ENCODE data around the gene LCE1E. TPM values are rescaled to one million over a fixed set of nuclear protein-coding genes. Genes with fewer than 3 reads are reported as not detected.

The LCE1E gene
- total and polyA plus RNA-seq, 8 donors = not detected

DNA sequence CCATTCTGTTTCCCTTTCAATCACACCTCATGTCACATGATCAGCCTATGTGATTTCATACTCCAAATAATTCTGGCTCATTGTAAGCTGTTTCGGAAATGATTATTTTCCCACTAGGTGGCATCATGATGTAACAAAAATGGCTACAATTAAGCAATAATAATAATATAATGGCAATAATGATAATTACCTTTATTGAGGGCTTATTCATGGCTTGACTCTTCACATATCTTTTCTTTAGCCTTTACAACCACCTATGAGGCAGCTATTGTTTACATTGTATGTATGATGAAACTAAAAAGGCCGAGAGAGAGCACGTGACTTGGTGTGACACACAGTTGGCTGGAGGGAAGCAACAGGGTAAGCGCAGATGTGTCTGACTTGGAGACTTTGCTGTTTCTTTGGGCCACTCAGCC is 40.8 kb upstream of the LCE1E start:
- Histone ChIP-seq H3K4me1 (no peaks in the 10 kb centered on the region), H3K9me3 (no peaks in the 10 kb centered on the region), H3K27me3 (peaks cover 0 to 3% (median 0%) of the 10 kb centered on the region in 4 donors), H3K36me3 (no peaks in the 10 kb centered on the region), H3K27ac (no peak overlapping the region), H3K4me3 (no peak overlapping the region)
- ATAC-seq (no peak), DNase-seq (no peak), FAIRE-seq (no peak)
- TF ChIP-seq, protein P1, sequence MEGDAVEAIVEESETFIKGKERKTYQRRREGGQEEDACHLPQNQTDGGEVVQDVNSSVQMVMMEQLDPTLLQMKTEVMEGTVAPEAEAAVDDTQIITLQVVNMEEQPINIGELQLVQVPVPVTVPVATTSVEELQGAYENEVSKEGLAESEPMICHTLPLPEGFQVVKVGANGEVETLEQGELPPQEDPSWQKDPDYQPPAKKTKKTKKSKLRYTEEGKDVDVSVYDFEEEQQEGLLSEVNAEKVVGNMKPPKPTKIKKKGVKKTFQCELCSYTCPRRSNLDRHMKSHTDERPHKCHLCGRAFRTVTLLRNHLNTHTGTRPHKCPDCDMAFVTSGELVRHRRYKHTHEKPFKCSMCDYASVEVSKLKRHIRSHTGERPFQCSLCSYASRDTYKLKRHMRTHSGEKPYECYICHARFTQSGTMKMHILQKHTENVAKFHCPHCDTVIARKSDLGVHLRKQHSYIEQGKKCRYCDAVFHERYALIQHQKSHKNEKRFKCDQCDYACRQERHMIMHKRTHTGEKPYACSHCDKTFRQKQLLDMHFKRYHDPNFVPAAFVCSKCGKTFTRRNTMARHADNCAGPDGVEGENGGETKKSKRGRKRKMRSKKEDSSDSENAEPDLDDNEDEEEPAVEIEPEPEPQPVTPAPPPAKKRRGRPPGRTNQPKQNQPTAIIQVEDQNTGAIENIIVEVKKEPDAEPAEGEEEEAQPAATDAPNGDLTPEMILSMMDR (IDR thresholded peaks at IDR 0.05) = no peak
- 38 to 39% methylated on average over 4 of the region's 4 CpGs for WGBS, 2 donors
- intact Hi-C loops (cut with DNase I) = no loop called here

DNA sequence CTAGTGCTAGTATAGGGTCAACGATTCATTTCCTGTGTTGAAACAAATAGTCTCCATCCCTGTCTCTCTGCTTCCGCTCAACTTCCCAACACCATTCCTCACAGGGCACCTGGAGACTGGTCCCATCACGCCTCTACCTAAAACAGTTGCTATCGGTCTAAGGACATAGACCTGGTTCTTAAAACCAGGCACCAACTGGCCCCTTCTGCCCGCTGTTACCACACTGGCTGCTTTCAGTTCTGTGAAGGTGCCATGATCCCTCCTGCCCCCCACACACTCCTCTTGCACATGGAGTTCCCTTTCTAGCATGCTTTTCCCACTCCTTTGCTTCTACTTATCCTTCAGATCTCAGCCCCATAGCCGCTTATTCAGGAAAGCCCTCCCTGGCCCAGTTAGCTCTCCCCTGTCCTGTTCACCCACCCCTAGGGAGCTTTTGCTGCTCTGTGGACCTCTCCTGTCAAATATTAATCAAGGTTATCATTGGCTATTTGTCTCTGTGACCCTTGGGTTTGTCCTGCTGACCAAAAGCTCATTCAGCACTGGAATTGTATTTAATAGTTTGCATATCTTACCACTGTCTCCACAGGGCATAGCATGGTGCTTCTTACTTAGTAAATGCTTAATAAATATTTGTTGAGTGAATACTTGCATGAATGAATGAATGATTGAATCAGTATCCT is 40.2 kb upstream of the LCE1E start:
- Histone ChIP-seq H3K27ac (no peak overlapping the region), H3K4me3 (no peak overlapping the region), H3K27me3 (peaks cover 0 to 3% (median 0%) of the 10 kb centered on the region in 4 donors), H3K9me3 (no peaks in the 10 kb centered on the region), H3K36me3 (no peaks in the 10 kb centered on the region), H3K4me1 (no peaks in the 10 kb centered on the region)
- FAIRE-seq (no peak), ATAC-seq (no peak), DNase-seq (no peak)
- WGBS, 2 donors = 59 to 61% methylated on average over 6 of the region's 6 CpGs
- intact Hi-C loops (cut with DNase I) = no loop called here
- TF ChIP-seq, protein P1 (IDR thresholded peaks at IDR 0.05) = no peak

DNA sequence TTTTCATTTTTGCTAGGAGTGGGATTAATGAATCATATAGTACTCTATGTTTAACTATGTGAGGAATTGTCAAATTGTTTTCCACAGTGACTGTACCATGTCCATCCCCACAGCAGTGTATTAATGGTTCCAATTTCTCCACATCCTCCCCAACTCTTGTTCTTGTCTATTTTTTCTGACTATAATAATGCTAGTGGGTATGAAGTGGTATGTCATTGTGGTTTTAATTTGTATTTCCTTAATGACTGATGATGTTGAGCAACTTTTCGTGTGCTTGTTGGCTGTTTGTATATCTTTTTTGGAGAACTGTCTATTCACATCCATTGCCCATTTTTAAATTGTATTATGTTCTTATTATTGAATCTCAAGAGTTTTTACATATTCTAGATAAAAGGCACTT is 38.2 kb upstream of the LCE1E start:
- no peaks in the 10 kb centered on the region for H3K9me3 ChIP-seq
- H3K27ac ChIP-seq = no peak overlapping the region
- WGBS, 2 donors = 18 to 23% methylated on average over 1 of the region's 1 CpG
- intact Hi-C loops (cut with DNase I) = no loop called here
- H3K4me3 ChIP-seq = no peak overlapping the region
- FAIRE-seq (no peak), DNase-seq (no peak), ATAC-seq (no peak)
- H3K4me1 ChIP-seq = no peaks in the 10 kb centered on the region
- H3K36me3 ChIP-seq = no peaks in the 10 kb centered on the region
- H3K27me3 ChIP-seq = peaks cover 0 to 3% (median 0%) of the 10 kb centered on the region in 4 donors
- TF ChIP-seq, protein P1 (IDR thresholded peaks at IDR 0.05) = no peak

DNA sequence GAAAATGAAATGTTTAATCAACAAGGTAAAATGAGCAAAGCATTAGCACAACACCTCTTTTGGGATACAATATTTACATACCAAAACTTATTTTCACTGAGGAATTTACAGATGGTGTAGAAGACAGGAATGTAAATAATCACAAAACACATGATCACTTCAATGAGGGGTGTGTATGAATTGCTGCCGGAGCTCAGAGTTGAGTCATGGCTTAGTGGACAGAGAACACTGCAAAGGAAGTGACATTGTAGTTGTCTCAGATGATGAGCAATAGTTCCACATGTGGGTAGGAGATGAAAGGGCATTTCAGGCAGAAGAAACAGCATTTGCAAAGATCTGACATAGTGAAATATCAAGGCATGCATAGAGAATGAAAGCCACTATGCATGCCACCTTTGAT is 33.8 kb upstream of the LCE1E start:
- H3K27ac ChIP-seq = no peak overlapping the region
- no peaks in the 10 kb centered on the region for H3K4me1 ChIP-seq
- no peaks in the 10 kb centered on the region for H3K36me3 ChIP-seq
- 20 to 23% methylated on average over 1 of the region's 1 CpG for WGBS, 2 donors
- no peaks in the 10 kb centered on the region for H3K9me3 ChIP-seq
- intact Hi-C loops (cut with DNase I) = no loop called here
- FAIRE-seq = no peak
- TF ChIP-seq, protein P1 (IDR thresholded peaks at IDR 0.05) = no peak
- ATAC-seq = no peak
- peaks cover 0 to 6% (median 0%) of the 10 kb centered on the region in 4 donors for H3K27me3 ChIP-seq
- no peak overlapping the region for H3K4me3 ChIP-seq
- no peak for DNase-seq

DNA sequence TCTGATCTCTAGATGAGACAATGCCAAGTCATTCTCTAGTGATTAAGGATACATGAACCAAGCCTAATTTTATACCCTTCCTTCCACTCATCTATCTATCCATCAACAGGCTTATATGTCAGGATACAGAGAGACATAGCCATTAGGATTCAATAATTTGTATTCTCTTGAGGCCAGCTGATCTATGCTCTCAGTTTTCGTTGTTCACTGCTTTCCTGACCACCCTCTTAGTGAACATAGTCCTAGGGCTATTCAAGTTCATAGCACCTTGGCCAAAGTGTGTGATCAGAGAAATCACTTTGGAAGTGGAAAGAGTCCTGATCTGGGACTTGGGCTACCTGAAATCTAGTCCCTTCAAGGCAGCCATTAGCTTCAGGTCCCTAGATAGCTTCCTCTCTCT is 32.5 kb upstream of the LCE1E start:
- Histone ChIP-seq H3K36me3 (no peaks in the 10 kb centered on the region), H3K9me3 (no peaks in the 10 kb centered on the region), H3K27me3 (peaks cover 0 to 6% (median 0%) of the 10 kb centered on the region in 4 donors), H3K4me3 (no peak overlapping the region), H3K27ac (no peak overlapping the region), H3K4me1 (no peaks in the 10 kb centered on the region)
- FAIRE-seq (no peak), DNase-seq (no peak), ATAC-seq (no peak)
- 14 to 22% methylated on average over 1 of the region's 1 CpG for WGBS, 2 donors
- intact Hi-C loops (cut with DNase I) = no loop called here
- TF ChIP-seq, protein P1 (IDR thresholded peaks at IDR 0.05) = no peak
